ENCODE data around the gene TP53I3. TPM values are rescaled to one million over a fixed set of nuclear protein-coding genes. Genes with fewer than 3 reads are reported as not detected.
A peak's percentile ranks its signal among the peaks of the same experiment; 100 is the strongest.
"Not testable (repeated sequence)": the region's sequence is repeated elsewhere in the genome, so short reads cannot be mapped to it uniquely, and the experiment has no call there.

Gene TP53I3
- total RNA-seq, 1 donor from 2014 or later = 0.70 TPM

DNA sequence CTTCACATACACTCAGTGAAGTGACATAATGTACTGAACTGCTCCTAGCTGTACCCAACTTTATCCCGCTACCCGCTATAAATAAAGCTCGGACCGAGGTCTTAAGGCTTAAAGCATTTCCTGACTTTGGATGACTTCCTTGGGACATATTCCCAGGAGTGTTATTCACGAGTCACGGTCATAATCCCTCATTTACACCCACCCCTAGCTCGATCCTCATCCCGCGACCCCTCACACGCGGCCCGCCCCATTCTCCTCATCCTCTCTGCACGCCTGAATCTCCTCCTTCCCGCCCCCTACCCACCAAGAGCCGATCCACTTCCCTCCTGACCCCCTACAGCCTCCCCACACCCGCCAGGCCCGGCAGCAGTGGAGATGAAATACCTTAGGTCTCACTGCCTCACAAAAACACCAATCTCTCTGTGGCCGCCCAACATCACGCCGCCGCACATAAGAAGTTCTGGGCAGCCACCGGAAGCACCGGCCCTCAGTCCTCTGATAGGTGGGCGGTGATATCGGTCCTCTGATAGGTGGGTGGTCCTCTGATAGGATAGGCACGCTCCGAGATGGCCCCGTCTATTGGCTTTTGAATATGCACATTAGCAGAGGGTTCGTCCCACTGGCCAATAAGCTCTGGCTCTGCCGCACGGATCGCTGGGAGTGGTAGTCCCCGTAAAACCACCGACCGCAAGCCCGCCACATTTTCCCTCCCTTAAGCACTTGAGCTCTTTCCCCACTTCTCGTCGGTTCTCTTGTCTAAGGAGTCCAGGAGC lies 37.5 kb downstream of the TP53I3 start, which contains the start of gene WDCP:
Gene WDCP, minus strand, starts transcription at position 462 of the 773 bp plus-strand sequence. CDS start 7,897 bp downstream, outside the sequence.
- Mint-ChIP-seq H3K4me1 (ENCODE audit: low read depth) (peaks cover 24% of the 10 kb centered on the region), H3K27ac (peak within 1 kb of the TSS; percentile 86), H3K4me3 (peak within 1 kb of the TSS; percentile 94), H3K27me3 (ENCODE audit: insufficient read depth) (no peaks in the 10 kb centered on the region), H3K9me3 (no peaks in the 10 kb centered on the region), H3K36me3 (ENCODE audit: low read depth) (peaks cover 5% of the 10 kb centered on the region)
- intact Hi-C loops (cut with micrococcal nuclease) = loop anchor here (1.0 to 2.0 kb wide), 6 partner anchors 29 to 873 kb away; partner anchors contain the start of genes ADCY3, ATAD2B, FAM228B and PFN4
- DNase-seq (ENCODE audit: low spot score) = peak; percentile 92

DNA sequence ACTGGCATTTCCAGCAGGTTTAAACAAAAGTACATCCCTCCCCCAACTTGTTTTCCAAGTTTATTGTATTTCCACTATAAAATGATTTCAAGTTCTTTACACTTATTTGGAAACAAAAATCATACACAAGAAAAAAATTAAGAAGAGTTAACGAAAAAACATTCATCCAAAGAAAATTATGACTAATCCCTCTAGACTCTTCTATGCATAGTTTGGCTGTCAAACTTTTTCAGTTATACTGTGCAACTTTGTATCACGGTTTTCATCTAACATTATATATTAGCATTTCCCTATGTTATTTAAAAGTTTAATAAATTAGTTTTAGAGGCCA lies 38.1 kb downstream of the TP53I3 start:
- peak overlapping the region; percentile 94 for H3K4me3 Mint-ChIP-seq
- no peaks in the 10 kb centered on the region for H3K27me3 Mint-ChIP-seq (ENCODE audit: insufficient read depth)
- no peaks in the 10 kb centered on the region for H3K9me3 Mint-ChIP-seq
- H3K4me1 Mint-ChIP-seq (ENCODE audit: low read depth) = peaks cover 24% of the 10 kb centered on the region
- DNase-seq (ENCODE audit: low spot score) = no peak
- intact Hi-C loops (cut with micrococcal nuclease) = loop anchor here (2.0 kb wide), 2 partner anchors 38 to 76 kb away; partner anchors contain the start of genes FAM228B, PFN4 and TP53I3
- no peak overlapping the region for H3K27ac Mint-ChIP-seq
- peaks cover 5% of the 10 kb centered on the region for H3K36me3 Mint-ChIP-seq (ENCODE audit: low read depth)

DNA sequence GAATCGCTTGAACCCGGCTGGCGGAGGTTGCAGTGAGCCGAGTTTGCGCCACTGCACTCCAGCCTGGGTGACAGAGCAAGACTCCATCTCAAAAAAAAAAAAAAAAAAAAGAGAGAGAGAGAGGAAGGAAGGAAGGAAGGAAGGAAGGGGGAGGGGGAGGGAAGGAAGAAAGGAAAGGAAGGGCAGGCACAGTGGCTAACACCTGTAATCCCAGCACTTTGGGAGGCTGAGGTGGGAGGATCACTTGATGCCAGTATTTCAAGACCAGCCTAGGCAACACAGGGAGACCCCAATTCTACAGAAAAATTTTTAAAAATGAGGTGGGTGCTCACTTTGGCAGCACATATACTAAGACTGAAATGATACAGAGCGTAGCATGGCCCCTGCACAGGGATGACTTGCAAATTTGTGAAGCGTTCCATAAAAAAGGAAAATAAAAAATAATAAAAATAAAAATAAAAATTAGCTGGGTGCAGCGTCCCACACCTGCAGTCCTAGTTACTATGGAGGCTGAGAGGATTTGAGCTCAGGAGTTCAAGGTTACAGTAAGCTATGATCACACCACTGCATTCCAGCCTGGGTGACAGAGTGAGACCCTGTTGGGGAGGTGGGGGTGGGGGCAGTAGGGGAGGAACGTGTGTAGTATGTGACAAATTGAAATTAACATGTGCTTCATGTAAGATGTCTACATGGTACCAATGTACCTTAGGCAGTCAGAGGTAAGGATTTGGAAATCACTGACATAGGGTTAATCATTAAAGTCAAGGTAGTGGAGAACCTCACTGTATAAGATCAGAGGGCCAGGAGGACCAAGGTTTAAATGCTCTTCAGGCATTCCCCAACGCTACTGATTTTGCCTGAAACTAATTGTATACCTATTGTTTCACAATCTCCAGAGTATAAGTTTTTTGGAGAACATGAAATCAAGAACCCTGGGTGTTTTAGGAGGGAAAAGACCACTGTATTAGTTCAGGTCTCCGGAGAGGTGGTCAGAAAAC lies 38.8 kb downstream of the TP53I3 start:
- no peaks in the 10 kb centered on the region for H3K27me3 Mint-ChIP-seq (ENCODE audit: insufficient read depth)
- no peak overlapping the region for H3K27ac Mint-ChIP-seq
- peaks cover 24% of the 10 kb centered on the region for H3K4me1 Mint-ChIP-seq (ENCODE audit: low read depth)
- intact Hi-C loops (cut with micrococcal nuclease) = loop anchor here (2.0 kb wide), 2 partner anchors 39 to 77 kb away; partner anchors contain the start of genes FAM228B, PFN4 and TP53I3
- no peaks in the 10 kb centered on the region for H3K9me3 Mint-ChIP-seq
- no peak for DNase-seq (ENCODE audit: low spot score)
- H3K4me3 Mint-ChIP-seq = peak overlapping the region; percentile 94
- peaks cover 5% of the 10 kb centered on the region for H3K36me3 Mint-ChIP-seq (ENCODE audit: low read depth)

DNA sequence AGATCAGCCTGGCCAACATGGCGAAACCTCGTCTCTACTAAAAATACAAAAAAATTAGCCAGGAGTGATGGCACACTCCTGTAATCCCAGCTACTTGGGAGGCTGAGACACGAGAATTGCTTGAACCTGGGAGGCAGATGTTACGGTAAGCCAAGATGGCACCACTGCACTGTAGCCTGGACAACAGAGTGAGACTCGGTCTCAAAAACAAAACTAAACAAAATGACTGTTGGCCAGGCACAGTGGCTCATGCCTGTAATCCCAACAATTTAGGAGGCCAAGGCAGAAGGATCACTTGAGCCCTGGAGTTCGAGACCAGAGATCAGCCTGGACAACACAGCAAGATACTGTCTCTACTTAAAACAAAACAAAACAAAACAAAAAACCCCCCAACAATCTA lies 41.5 kb downstream of the TP53I3 start:
- H3K9me3 Mint-ChIP-seq; intact Hi-C loops (cut with micrococcal nuclease); H3K36me3 Mint-ChIP-seq (ENCODE audit: low read depth); DNase-seq (ENCODE audit: low spot score); H3K27me3 Mint-ChIP-seq (ENCODE audit: insufficient read depth); H3K27ac Mint-ChIP-seq; H3K4me3 Mint-ChIP-seq: not testable (repeated sequence)
- H3K4me1 Mint-ChIP-seq (ENCODE audit: low read depth) = peaks cover 24% of the 10 kb centered on the region

DNA sequence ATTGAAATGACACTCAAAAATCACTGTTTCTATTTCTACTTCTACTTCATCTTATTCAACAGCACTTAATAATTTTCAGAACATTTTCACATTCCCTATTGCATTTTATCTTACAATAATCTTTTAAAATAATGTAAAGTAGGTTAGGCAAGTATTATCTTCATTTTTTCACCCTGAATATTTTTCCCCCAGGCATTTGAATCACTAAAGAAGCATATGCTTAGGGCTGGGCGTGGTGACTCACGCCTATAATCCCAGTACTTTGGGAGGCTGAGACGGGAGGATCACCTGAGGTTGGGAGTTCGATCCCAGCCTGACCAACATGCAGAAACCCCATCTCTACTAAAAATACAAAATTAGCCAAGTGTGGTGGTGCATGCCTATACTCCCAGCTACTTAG lies 44.1 kb downstream of the TP53I3 start:
- no peak for DNase-seq (ENCODE audit: low spot score)
- Mint-ChIP-seq H3K9me3 (no peaks in the 10 kb centered on the region), H3K27me3 (ENCODE audit: insufficient read depth) (no peaks in the 10 kb centered on the region), H3K36me3 (ENCODE audit: low read depth) (peaks cover 17% of the 10 kb centered on the region), H3K27ac (no peak overlapping the region), H3K4me3 (no peak overlapping the region), H3K4me1 (ENCODE audit: low read depth) (peaks cover 16% of the 10 kb centered on the region)
- intact Hi-C loops (cut with micrococcal nuclease) = no loop called here

DNA sequence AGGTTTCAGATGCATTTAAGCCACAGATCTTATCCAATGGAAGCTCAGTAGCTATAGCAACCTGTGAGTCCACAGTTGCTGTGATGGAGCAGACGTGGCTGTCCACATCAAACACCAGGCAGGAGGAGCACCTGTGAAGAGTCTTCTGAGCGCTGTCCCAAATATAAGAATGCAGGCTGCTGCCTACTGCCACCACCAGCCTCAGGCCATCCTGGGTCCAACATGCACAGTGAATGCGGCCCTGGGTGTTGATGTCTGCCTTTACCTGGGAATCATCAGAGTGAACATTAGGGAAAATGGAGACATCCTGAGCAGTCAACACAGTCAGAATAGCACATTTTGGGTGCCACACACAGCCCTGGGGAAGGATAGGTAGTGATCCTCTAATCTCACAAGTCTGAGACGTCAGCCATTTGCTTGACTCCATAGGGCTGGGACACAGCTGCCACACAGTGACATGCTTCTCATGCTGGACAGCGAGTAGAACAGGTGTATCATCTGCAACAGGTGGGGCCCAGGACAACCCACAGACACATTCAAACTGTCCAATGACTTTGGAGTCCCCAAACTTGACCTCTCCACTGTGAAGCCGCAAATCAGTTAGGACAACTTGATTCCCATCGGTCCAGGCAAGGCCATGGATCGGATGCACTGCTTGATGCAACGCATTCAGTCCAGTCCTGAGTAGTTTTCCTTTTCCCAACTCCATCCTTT lies 45.7 kb downstream of the TP53I3 start:
- H3K4me1 Mint-ChIP-seq (ENCODE audit: low read depth) = peaks cover 11% of the 10 kb centered on the region
- intact Hi-C loops (cut with micrococcal nuclease) = no loop called here
- no peaks in the 10 kb centered on the region for H3K9me3 Mint-ChIP-seq
- no peaks in the 10 kb centered on the region for H3K27me3 Mint-ChIP-seq (ENCODE audit: insufficient read depth)
- peaks cover 17% of the 10 kb centered on the region for H3K36me3 Mint-ChIP-seq (ENCODE audit: low read depth)
- H3K4me3 Mint-ChIP-seq = no peak overlapping the region
- no peak overlapping the region for H3K27ac Mint-ChIP-seq
- DNase-seq (ENCODE audit: low spot score) = no peak

Other genes starting within 250 kb of the TP53I3 start
- gene ATAD2B, start 157.7 kb downstream of the TP53I3 start, total RNA-seq = 25.9 and 27.8 TPM in 2 replicates
- 11.4 and 13.0 TPM in 2 replicates for gene UBXN2A, start 144.4 kb downstream of the TP53I3 start, total RNA-seq
- gene MFSD2B, start 74.7 kb downstream of the TP53I3 start, total RNA-seq = 0.12 TPM in 1 of 2 replicates, not detected in the other
- gene WDCP, start 37.4 kb downstream of the TP53I3 start, total RNA-seq = 21.9 and 23.1 TPM in 2 replicates
- 0.47 and 0.71 TPM in 2 replicates for gene FKBP1B, start 35.1 kb downstream of the TP53I3 start, total RNA-seq
- gene SF3B6, start 8.5 kb downstream of the TP53I3 start, total RNA-seq = 128 and 145 TPM in 2 replicates
- gene PFN4, start 38.5 kb upstream of the TP53I3 start, total RNA-seq = not detected in 2 replicates
- gene FAM228B, start 38.6 kb upstream of the TP53I3 start, total RNA-seq = 3.1 and 4.8 TPM in 2 replicates
- gene FAM228A, start 90.2 kb upstream of the TP53I3 start, total RNA-seq = not detected in 2 replicates